ENCODE data around the gene SRPX.

SRPX gene

GRCh38 chrX:38151441-38151840 lies 69.2 kb downstream of the SRPX start:
- H3K4me1 ChIP-seq (ENCODE audit: control insufficient read depth in 1 of 2, insufficient read depth in 2 of 2, low read length in 2 of 2), result peaks cover 0 to 5% of the 10 kb centered on the region in 2 experiments
- H3K9me3 ChIP-seq (ENCODE audit: insufficient read depth, low read depth, low read length), result no peaks in the 10 kb centered on the region
- no peak overlapping the region for H2AFZ ChIP-seq (ENCODE audit: insufficient read depth, low read length, poor library complexity)
- no peak overlapping the region for H3K4me3 ChIP-seq (ENCODE audit: low read depth, low read length)
- no peak overlapping the region for H4K8ac ChIP-seq (ENCODE audit: low read depth, low read length)
- H3K18ac ChIP-seq (ENCODE audit: low read length), result no peak overlapping the region
- H2BK12ac ChIP-seq (ENCODE audit: low read length), result no peak overlapping the region
- no peak overlapping the region for H2BK120ac ChIP-seq (ENCODE audit: insufficient read depth, low read length, poor library complexity)
- no peak overlapping the region for H2AK5ac ChIP-seq (ENCODE audit: low read length)
- DNase-seq, result no peak
- H3K23ac ChIP-seq (ENCODE audit: low read length), result no peak overlapping the region
- no peak overlapping the region for H3K14ac ChIP-seq (ENCODE audit: low read length)
- peak overlapping the region; percentile 75 for H4K12ac ChIP-seq (ENCODE audit: low read depth, low read length)
- no peaks in the 10 kb centered on the region for H3K27me3 ChIP-seq (ENCODE audit: insufficient read depth, low read length)
- H3K36me3 ChIP-seq (ENCODE audit: control insufficient read depth in 1 of 2, insufficient read depth in 2 of 2, low read length in 2 of 2), result no peaks in the 10 kb centered on the region
- H3K4me2 ChIP-seq (ENCODE audit: low read length), result no peak overlapping the region
- no peak overlapping the region for H4K91ac ChIP-seq (ENCODE audit: low read depth, low read length)
- no peak overlapping the region for H3K9ac ChIP-seq (ENCODE audit: low read length)
- H3K4ac ChIP-seq (ENCODE audit: low read depth, low read length), result no peak overlapping the region
- WGBS (ENCODE audit: extremely low coverage, insufficient coverage, insufficient read length), result no CpG with 5 or more reads among the region's 5 CpGs
- H2BK5ac ChIP-seq (ENCODE audit: low read depth, low read length, poor library complexity), result no peak overlapping the region
- no peaks in the 10 kb centered on the region for H3K79me2 ChIP-seq (ENCODE audit: control insufficient read depth, insufficient read depth, low read length, poor library complexity)
- no peak overlapping the region for H3K27ac ChIP-seq (ENCODE audit: low read depth, low read length)
- no peaks in the 10 kb centered on the region for H3K79me1 ChIP-seq (ENCODE audit: low read length)

- Histone ChIP-seq H4K8ac (ENCODE audit: low read depth, low read length) (no peak overlapping the region), H3K23ac (ENCODE audit: low read length) (no peak overlapping the region), H3K36me3 (ENCODE audit: control insufficient read depth in 1 of 2, insufficient read depth in 2 of 2, low read length in 2 of 2) (no peaks in the 10 kb centered on the region), H3K9ac (ENCODE audit: low read length) (no peak overlapping the region), H3K4ac (ENCODE audit: low read depth, low read length) (no peak overlapping the region), H3K79me1 (ENCODE audit: low read length) (no peaks in the 10 kb centered on the region), H2AFZ (ENCODE audit: insufficient read depth, low read length, poor library complexity) (no peak overlapping the region), H3K4me3 (ENCODE audit: low read depth, low read length) (no peak overlapping the region), H3K27me3 (ENCODE audit: insufficient read depth, low read length) (no peaks in the 10 kb centered on the region), H3K14ac (ENCODE audit: low read length) (no peak overlapping the region), H3K9me3 (ENCODE audit: insufficient read depth, low read depth, low read length) (no peaks in the 10 kb centered on the region), H3K79me2 (ENCODE audit: control insufficient read depth, insufficient read depth, low read length, poor library complexity) (no peaks in the 10 kb centered on the region), H4K12ac (ENCODE audit: low read depth, low read length) (no peak overlapping the region), H3K18ac (ENCODE audit: low read length) (no peak overlapping the region), H2AK5ac (ENCODE audit: low read length) (no peak overlapping the region), H4K91ac (ENCODE audit: low read depth, low read length) (no peak overlapping the region), H3K27ac (ENCODE audit: low read depth, low read length) (no peak overlapping the region), H3K4me1 (ENCODE audit: control insufficient read depth in 1 of 2, insufficient read depth in 2 of 2, low read length in 2 of 2) (peaks cover 0 to 4% of the 10 kb centered on the region in 2 experiments), H2BK120ac (ENCODE audit: insufficient read depth, low read length, poor library complexity) (no peak overlapping the region), H2BK5ac (ENCODE audit: low read depth, low read length, poor library complexity) (no peak overlapping the region), H2BK12ac (ENCODE audit: low read length) (no peak overlapping the region), H3K4me2 (ENCODE audit: low read length) (no peak overlapping the region)
- WGBS (ENCODE audit: extremely low coverage, insufficient coverage, insufficient read length), result no CpG with 5 or more reads among the region's 4 CpGs
- no peak for DNase-seq
Observed at GRCh38 chrX:38150993-38151392, 69.7 kb downstream of the SRPX start.

GRCh38 chrX:38149016-38149415 lies 71.7 kb downstream of the SRPX start:
- no CpG with 5 or more reads among the region's 2 CpGs for WGBS (ENCODE audit: extremely low coverage, insufficient coverage, insufficient read length)
- no peak overlapping the region for H4K8ac ChIP-seq (ENCODE audit: low read depth, low read length)

DNA sequence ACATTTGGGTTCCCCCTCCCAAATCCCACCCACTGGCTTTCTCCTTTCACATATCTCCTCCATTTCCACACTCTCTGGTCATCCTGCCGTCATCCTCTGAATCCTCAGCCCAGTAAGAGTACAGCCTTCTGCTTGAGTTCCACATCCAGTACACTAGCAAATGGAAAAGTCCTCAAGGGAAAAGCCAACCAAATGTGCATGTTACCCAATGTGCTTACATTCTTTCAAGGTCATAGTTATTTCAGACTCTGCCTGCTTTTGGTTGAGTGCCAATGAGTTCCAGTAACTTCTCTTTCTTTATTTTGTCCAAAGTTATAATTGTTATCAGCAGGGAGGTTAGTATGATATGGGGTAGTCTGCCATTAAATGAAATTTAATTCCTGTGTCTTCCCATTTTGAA lies 78.1 kb downstream of the SRPX start:
- no peak overlapping the region for H2BK12ac ChIP-seq (ENCODE audit: low read length)
- no peak overlapping the region for H3K4ac ChIP-seq (ENCODE audit: low read depth, low read length)
- no CpG with 5 or more reads among the region's 1 CpG for WGBS (ENCODE audit: extremely low coverage, insufficient coverage, insufficient read length)
- H3K9me3 ChIP-seq (ENCODE audit: insufficient read depth, low read depth, low read length), result no peaks in the 10 kb centered on the region
- no peak overlapping the region for H3K4me3 ChIP-seq (ENCODE audit: low read depth, low read length)
- no peak overlapping the region for H4K12ac ChIP-seq (ENCODE audit: low read depth, low read length)
- H4K8ac ChIP-seq (ENCODE audit: low read depth, low read length), result no peak overlapping the region
- no peak overlapping the region for H2BK5ac ChIP-seq (ENCODE audit: low read depth, low read length, poor library complexity)
- H3K79me1 ChIP-seq (ENCODE audit: low read length), result no peaks in the 10 kb centered on the region
- H3K4me1 ChIP-seq (ENCODE audit: control insufficient read depth in 1 of 2, insufficient read depth in 2 of 2, low read length in 2 of 2), result no peaks in the 10 kb centered on the region
- H2AFZ ChIP-seq (ENCODE audit: insufficient read depth, low read length, poor library complexity), result no peak overlapping the region
- H3K27me3 ChIP-seq (ENCODE audit: insufficient read depth, low read length), result no peaks in the 10 kb centered on the region
- no peak overlapping the region for H3K18ac ChIP-seq (ENCODE audit: low read length)
- no peak overlapping the region for H3K14ac ChIP-seq (ENCODE audit: low read length)
- H4K91ac ChIP-seq (ENCODE audit: low read depth, low read length), result no peak overlapping the region
- no peak overlapping the region for H3K23ac ChIP-seq (ENCODE audit: low read length)
- H3K36me3 ChIP-seq (ENCODE audit: control insufficient read depth in 1 of 2, insufficient read depth in 2 of 2, low read length in 2 of 2), result no peaks in the 10 kb centered on the region
- no peak overlapping the region for H3K4me2 ChIP-seq (ENCODE audit: low read length)
- no peaks in the 10 kb centered on the region for H3K79me2 ChIP-seq (ENCODE audit: control insufficient read depth, insufficient read depth, low read length, poor library complexity)
- no peak overlapping the region for H3K9ac ChIP-seq (ENCODE audit: low read length)
- H2AK5ac ChIP-seq (ENCODE audit: low read length), result no peak overlapping the region
- no peak for DNase-seq
- H3K27ac ChIP-seq (ENCODE audit: low read depth, low read length), result no peak overlapping the region
- no peak overlapping the region for H2BK120ac ChIP-seq (ENCODE audit: insufficient read depth, low read length, poor library complexity)

More at GRCh38 chrX:38149016-38149415, 71.7 kb downstream of the SRPX start:
- H2BK120ac ChIP-seq (ENCODE audit: insufficient read depth, low read length, poor library complexity), result no peak overlapping the region
- H3K9ac ChIP-seq (ENCODE audit: low read length), result no peak overlapping the region
- H3K79me1 ChIP-seq (ENCODE audit: low read length), result no peaks in the 10 kb centered on the region
- H2BK5ac ChIP-seq (ENCODE audit: low read depth, low read length, poor library complexity), result no peak overlapping the region
- peaks cover 0 to 4% of the 10 kb centered on the region in 2 experiments for H3K4me1 ChIP-seq (ENCODE audit: control insufficient read depth in 1 of 2, insufficient read depth in 2 of 2, low read length in 2 of 2)
- H3K9me3 ChIP-seq (ENCODE audit: insufficient read depth, low read depth, low read length), result no peaks in the 10 kb centered on the region
- no peak overlapping the region for H4K12ac ChIP-seq (ENCODE audit: low read depth, low read length)
- no peaks in the 10 kb centered on the region for H3K79me2 ChIP-seq (ENCODE audit: control insufficient read depth, insufficient read depth, low read length, poor library complexity)
- H3K36me3 ChIP-seq (ENCODE audit: control insufficient read depth in 1 of 2, insufficient read depth in 2 of 2, low read length in 2 of 2), result no peaks in the 10 kb centered on the region
- no peak overlapping the region for H3K14ac ChIP-seq (ENCODE audit: low read length)
- no peak overlapping the region for H3K23ac ChIP-seq (ENCODE audit: low read length)
- H3K4ac ChIP-seq (ENCODE audit: low read depth, low read length), result no peak overlapping the region
- no peak overlapping the region for H2AK5ac ChIP-seq (ENCODE audit: low read length)
- H3K18ac ChIP-seq (ENCODE audit: low read length), result no peak overlapping the region
- H3K27me3 ChIP-seq (ENCODE audit: insufficient read depth, low read length), result no peaks in the 10 kb centered on the region
- H3K4me2 ChIP-seq (ENCODE audit: low read length), result no peak overlapping the region
- H2BK12ac ChIP-seq (ENCODE audit: low read length), result no peak overlapping the region
- DNase-seq, result no peak
- H2AFZ ChIP-seq (ENCODE audit: insufficient read depth, low read length, poor library complexity), result no peak overlapping the region
- no peak overlapping the region for H4K91ac ChIP-seq (ENCODE audit: low read depth, low read length)
- no peak overlapping the region for H3K4me3 ChIP-seq (ENCODE audit: low read depth, low read length)
- H3K27ac ChIP-seq (ENCODE audit: low read depth, low read length), result no peak overlapping the region
